ENCODE results near the gene SDK2.

The SDK2 gene

DNA sequence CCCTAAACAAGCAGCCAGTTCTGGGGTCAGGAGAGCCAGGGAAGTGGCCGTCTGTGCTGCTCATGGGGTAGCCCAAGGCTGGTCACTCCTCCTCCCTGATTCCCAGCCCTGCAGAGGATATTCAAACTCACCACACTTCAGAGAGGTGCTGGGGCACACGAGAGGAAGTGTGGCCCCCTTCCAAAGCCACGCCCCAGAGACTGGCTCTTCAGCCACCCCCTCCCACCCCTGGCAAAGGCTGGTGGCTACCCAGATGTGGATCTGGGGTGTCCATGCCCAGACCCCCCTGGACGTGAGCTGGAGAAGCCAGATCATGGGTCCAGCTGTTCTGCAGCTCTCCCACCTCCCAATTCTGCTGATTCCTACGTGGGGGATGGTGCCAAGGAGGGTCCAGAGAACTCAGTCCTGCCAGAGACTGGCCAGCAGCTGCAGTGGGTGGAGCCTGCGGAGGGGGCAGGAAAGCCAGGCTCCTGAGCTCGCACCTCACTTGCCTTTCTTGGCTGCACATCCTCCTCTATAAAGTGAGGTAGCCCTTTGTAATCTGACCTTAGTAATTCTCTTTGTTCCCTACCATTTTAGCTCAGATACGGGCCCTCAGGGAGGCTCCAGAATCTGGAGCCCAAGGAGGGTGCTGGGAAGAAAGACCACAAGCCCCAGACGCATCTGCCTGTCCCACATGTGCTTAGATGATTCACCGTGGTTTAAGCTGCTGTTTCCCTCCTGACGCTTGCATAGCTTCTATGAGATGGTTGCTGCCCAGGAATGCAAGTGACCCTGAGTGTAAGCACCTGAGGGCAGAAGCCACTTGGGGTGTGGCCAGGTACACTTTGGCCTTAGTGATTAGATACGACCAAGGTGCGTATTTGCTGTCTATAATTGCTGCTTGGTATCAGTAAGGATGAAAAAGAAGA lies 15.3 kb downstream of the SDK2 start:
- no peak for TF ChIP-seq CTCF (IDR thresholded peaks at IDR 0.05; ENCODE audit: insufficient read depth, low read length)
- TF ChIP-seq SPI1 (IDR thresholded peaks at IDR 0.05; ENCODE audit: borderline replicate concordance, low read depth) = no peak
- TF ChIP-seq, protein P1, sequence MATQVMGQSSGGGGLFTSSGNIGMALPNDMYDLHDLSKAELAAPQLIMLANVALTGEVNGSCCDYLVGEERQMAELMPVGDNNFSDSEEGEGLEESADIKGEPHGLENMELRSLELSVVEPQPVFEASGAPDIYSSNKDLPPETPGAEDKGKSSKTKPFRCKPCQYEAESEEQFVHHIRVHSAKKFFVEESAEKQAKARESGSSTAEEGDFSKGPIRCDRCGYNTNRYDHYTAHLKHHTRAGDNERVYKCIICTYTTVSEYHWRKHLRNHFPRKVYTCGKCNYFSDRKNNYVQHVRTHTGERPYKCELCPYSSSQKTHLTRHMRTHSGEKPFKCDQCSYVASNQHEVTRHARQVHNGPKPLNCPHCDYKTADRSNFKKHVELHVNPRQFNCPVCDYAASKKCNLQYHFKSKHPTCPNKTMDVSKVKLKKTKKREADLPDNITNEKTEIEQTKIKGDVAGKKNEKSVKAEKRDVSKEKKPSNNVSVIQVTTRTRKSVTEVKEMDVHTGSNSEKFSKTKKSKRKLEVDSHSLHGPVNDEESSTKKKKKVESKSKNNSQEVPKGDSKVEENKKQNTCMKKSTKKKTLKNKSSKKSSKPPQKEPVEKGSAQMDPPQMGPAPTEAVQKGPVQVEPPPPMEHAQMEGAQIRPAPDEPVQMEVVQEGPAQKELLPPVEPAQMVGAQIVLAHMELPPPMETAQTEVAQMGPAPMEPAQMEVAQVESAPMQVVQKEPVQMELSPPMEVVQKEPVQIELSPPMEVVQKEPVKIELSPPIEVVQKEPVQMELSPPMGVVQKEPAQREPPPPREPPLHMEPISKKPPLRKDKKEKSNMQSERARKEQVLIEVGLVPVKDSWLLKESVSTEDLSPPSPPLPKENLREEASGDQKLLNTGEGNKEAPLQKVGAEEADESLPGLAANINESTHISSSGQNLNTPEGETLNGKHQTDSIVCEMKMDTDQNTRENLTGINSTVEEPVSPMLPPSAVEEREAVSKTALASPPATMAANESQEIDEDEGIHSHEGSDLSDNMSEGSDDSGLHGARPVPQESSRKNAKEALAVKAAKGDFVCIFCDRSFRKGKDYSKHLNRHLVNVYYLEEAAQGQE (IDR thresholded peaks at IDR 0.05; ENCODE audit: insufficient replicate concordance, low read depth) = no peak
- TF ChIP-seq GABPA (IDR thresholded peaks at IDR 0.05; ENCODE audit: low read depth) = no peak
- no peak for TF ChIP-seq POLR2AphosphoS5 (IDR thresholded peaks at IDR 0.05; ENCODE audit: low read depth)
- Histone ChIP-seq H3K4me3 (replicated peaks; ENCODE audit: insufficient read depth, low read length) (no peak overlapping the region), H3K27ac (replicated peaks) (no peak overlapping the region), H3K27me3 (ENCODE audit: insufficient read depth, poor library complexity, severe bottlenecking) (no peaks in the 10 kb centered on the region)
- DNase-seq (ENCODE audit: low read depth in 1 of 2, low spot score in 1 of 2) = no peak

- Histone ChIP-seq H3K4me3 (replicated peaks; ENCODE audit: insufficient read depth, low read length) (no peak overlapping the region), H3K27ac (replicated peaks) (no peak overlapping the region), H3K27me3 (ENCODE audit: insufficient read depth, poor library complexity, severe bottlenecking) (no peaks in the 10 kb centered on the region)
- no peak for DNase-seq (ENCODE audit: low read depth in 1 of 2, low spot score in 1 of 2)
- TF ChIP-seq, protein P1 (IDR thresholded peaks at IDR 0.05; ENCODE audit: insufficient replicate concordance, low read depth) = no peak
- TF ChIP-seq POLR2AphosphoS5 (IDR thresholded peaks at IDR 0.05; ENCODE audit: low read depth) (no peak), CTCF (IDR thresholded peaks at IDR 0.05; ENCODE audit: insufficient read depth, low read length) (no peak), GABPA (IDR thresholded peaks at IDR 0.05; ENCODE audit: low read depth) (no peak), SPI1 (IDR thresholded peaks at IDR 0.05; ENCODE audit: borderline replicate concordance, low read depth) (no peak)
Observed at GRCh38 chr17:73625991-73626673, 18.1 kb downstream of the SDK2 start.

DNA sequence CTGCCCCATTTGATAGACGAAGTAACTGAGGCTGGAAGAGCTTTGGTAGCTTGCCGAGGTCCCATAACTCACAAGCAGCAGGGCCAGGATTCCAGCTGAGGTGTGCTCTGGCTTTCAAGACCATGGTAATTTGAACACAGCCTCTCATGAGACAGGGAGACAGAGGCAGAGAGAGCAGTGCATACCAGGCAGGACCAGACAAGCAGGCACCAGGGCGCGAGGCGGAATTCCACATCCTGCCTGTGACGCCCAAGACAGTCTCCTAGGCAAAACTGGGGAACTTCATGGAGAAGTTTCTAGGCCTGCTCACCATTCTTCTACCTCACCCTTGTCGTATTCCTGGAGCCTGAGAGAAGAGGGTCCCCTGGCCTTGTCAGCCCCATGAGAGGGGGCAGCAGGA lies 19.2 kb downstream of the SDK2 start:
- no peak for DNase-seq (ENCODE audit: low read depth in 1 of 2, low spot score in 1 of 2)
- H3K4me3 ChIP-seq (replicated peaks; ENCODE audit: insufficient read depth, low read length) = no peak overlapping the region
- H3K27ac ChIP-seq (replicated peaks) = no peak overlapping the region
- no peaks in the 10 kb centered on the region for H3K27me3 ChIP-seq (ENCODE audit: insufficient read depth, poor library complexity, severe bottlenecking)
- TF ChIP-seq SPI1 (IDR thresholded peaks at IDR 0.05; ENCODE audit: borderline replicate concordance, low read depth) (no peak), GABPA (IDR thresholded peaks at IDR 0.05; ENCODE audit: low read depth) (no peak), CTCF (IDR thresholded peaks at IDR 0.05; ENCODE audit: insufficient read depth, low read length) (no peak), POLR2AphosphoS5 (IDR thresholded peaks at IDR 0.05; ENCODE audit: low read depth) (no peak)
- TF ChIP-seq, protein P1 (IDR thresholded peaks at IDR 0.05; ENCODE audit: insufficient replicate concordance, low read depth) = no peak
